Lower lobe of right lung (tissue), 2 donors: ENCODE measurements around the gene ANKRD33. TPM values are rescaled to one million over a fixed set of nuclear protein-coding genes. Genes with fewer than 3 reads are reported as not detected.

ENCODE experiments used
- ATAC-seq, 2 donors: fragments of 200-7000 bp; cut with Tn5 transposase; one replicate each; pipeline ENCODE4 v1.9.1; 2020 to 2022; ENCODE audit warnings: mild to moderate bottlenecking in 2 of 2, moderate library complexity in 2 of 2
- DNase-seq: peaks from one replicate; pipeline ENCODE4 v3.0.0-alpha.2; 2020
- H3K27ac ChIP-seq: fragments of 200-600 bp; one replicate; pipeline ENCODE4 v1.8.0; 2022
- H3K27me3 ChIP-seq: fragments of 200-600 bp; one replicate; pipeline ENCODE4 v1.8.0; 2022; ENCODE audit warnings: low read depth
- H3K36me3 ChIP-seq: fragments of 200-600 bp; one replicate; pipeline ENCODE4 v1.8.0; 2022; ENCODE audit warnings: mild to moderate bottlenecking
- H3K4me1 ChIP-seq: fragments of 200-600 bp; one replicate; pipeline ENCODE4 v1.8.0; 2022
- H3K4me3 ChIP-seq: fragments of 200-600 bp; one replicate; pipeline ENCODE4 v1.8.0; 2022; ENCODE audit warnings: mild to moderate bottlenecking
- H3K9me3 ChIP-seq: fragments of 200-600 bp; one replicate; pipeline ENCODE4 v1.8.0; 2022
- intact Hi-C: fragments of 100-400 bp; cut with DNase I; formaldehyde crosslinking; loops from one replicate; pipeline ENCODE4 v1.11.0; 2022
- total RNA-seq: library from RNA; stranded (reverse); fragmentation: NEBNext Ultra II Directional; extraction: Animal tissue kit (Norgen Biotek cat#: 25700); gene quantifications from one replicate; pipeline ENCODE4 v1.2.1, GENCODE V29; 2021
- TF ChIP-seq, protein P1 (sequence below): fragments of 200-600 bp; IDR thresholded peaks from one replicate; pipeline ENCODE4 v1.8.0; 2022; ENCODE audit warnings: antibody characterized with exemption, mild to moderate bottlenecking
- donor health status: DM: no; HTN: yes; CAD: no; lungs with severe emphysema.

The ANKRD33 gene
- total RNA-seq, 1 donor from 2014 or later = not detected

DNA sequence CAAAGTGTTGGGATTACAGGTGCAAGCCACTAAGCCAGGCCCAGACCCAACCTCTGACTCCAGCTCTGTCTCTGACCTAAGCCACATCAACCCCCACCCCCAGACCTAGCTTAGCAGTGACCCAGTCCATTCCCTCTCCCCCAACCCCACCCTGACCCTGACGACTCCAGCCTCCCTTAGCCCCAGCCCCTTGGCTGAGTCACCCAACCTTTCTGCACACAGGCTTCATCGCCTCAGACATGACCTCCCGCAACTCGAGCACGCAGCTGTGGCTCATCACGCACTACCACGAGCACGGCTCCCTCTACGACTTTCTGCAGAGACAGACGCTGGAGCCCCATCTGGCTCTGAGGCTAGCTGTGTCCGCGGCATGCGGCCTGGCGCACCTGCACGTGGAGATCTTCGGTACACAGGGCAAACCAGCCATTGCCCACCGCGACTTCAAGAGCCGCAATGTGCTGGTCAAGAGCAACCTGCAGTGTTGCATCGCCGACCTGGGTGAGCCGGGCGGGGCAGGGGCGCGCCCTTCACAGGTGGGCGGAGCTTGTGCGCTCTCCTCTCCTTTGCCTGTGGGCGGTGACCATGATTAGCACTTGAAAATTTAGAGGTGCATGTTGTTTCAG lies 27.2 kb downstream of the ANKRD33 start:
- ATAC-seq = no peak
- H3K27me3 ChIP-seq = no peaks in the 10 kb centered on the region
- H3K27ac ChIP-seq = peak overlapping the region; percentile 92
- H3K36me3 ChIP-seq = peaks cover 51% of the 10 kb centered on the region
- TF ChIP-seq, protein P1, sequence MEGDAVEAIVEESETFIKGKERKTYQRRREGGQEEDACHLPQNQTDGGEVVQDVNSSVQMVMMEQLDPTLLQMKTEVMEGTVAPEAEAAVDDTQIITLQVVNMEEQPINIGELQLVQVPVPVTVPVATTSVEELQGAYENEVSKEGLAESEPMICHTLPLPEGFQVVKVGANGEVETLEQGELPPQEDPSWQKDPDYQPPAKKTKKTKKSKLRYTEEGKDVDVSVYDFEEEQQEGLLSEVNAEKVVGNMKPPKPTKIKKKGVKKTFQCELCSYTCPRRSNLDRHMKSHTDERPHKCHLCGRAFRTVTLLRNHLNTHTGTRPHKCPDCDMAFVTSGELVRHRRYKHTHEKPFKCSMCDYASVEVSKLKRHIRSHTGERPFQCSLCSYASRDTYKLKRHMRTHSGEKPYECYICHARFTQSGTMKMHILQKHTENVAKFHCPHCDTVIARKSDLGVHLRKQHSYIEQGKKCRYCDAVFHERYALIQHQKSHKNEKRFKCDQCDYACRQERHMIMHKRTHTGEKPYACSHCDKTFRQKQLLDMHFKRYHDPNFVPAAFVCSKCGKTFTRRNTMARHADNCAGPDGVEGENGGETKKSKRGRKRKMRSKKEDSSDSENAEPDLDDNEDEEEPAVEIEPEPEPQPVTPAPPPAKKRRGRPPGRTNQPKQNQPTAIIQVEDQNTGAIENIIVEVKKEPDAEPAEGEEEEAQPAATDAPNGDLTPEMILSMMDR = no peak
- H3K4me3 ChIP-seq = peak overlapping the region; percentile 27
- DNase-seq = no peak
- no peaks in the 10 kb centered on the region for H3K9me3 ChIP-seq
- intact Hi-C loops = loop anchor here (10.0 kb wide), 1 partner anchor 70 kb away; no protein-coding TSS in a partner anchor
- H3K4me1 ChIP-seq = peaks cover 74% of the 10 kb centered on the region

DNA sequence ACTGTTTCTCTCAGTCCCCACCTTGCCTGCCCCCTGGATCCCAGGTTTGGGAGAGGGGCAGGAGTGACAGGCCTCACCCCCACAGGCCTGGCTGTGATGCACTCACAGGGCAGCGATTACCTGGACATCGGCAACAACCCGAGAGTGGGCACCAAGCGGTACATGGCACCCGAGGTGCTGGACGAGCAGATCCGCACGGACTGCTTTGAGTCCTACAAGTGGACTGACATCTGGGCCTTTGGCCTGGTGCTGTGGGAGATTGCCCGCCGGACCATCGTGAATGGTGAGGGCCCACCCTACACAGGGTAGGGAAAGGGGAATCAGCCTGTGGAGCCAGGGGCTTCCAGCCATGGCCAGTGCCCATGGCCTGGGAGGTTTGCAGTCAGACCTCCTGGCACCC lies 28.0 kb downstream of the ANKRD33 start:
- H3K36me3 ChIP-seq = peaks cover 56% of the 10 kb centered on the region
- peaks cover 66% of the 10 kb centered on the region for H3K4me1 ChIP-seq
- no peaks in the 10 kb centered on the region for H3K27me3 ChIP-seq
- no peaks in the 10 kb centered on the region for H3K9me3 ChIP-seq
- intact Hi-C loops = loop anchor here (10.0 kb wide), 1 partner anchor 69 kb away; no protein-coding TSS in a partner anchor
- peak overlapping the region; percentile 27 for H3K4me3 ChIP-seq
- ATAC-seq (no peak), DNase-seq (no peak)
- H3K27ac ChIP-seq = peak overlapping the region; percentile 92
- TF ChIP-seq, protein P1 = no peak

DNA sequence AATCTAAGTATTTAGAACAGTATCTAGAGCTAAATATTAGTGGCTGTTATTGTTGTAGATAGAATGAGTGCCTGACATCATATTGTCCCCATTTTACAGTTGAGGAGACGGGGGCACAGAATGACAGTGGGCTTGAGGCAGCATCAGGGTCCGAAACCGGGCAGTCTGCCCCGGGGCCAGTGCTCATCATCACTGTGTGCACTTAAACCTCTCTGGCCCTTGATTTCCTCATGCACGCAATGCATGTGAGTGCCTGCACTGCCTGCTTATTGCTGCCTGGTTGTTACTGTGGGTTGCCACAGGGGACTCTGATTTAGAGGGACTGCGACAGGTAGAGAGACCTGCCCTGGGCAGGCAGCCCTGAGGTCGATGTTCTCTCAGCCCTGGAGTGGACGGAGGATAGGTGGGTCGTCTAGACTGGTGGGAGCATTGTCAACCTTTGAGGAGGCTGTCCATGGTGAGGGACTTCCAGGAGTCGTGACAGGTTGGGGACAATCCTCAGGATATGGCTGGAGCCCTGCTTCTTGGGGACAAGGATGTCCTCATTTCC lies 29.2 kb downstream of the ANKRD33 start:
- Histone ChIP-seq H3K36me3 (peaks cover 58% of the 10 kb centered on the region), H3K9me3 (no peaks in the 10 kb centered on the region), H3K27ac (peak overlapping the region; percentile 92), H3K4me1 (peaks cover 57% of the 10 kb centered on the region), H3K27me3 (no peaks in the 10 kb centered on the region), H3K4me3 (no peak overlapping the region)
- no peak for DNase-seq
- no peak for ATAC-seq
- TF ChIP-seq, protein P1 = no peak
- intact Hi-C loops = loop anchor here (10.0 kb wide), 1 partner anchor 68 kb away; no protein-coding TSS in a partner anchor

DNA sequence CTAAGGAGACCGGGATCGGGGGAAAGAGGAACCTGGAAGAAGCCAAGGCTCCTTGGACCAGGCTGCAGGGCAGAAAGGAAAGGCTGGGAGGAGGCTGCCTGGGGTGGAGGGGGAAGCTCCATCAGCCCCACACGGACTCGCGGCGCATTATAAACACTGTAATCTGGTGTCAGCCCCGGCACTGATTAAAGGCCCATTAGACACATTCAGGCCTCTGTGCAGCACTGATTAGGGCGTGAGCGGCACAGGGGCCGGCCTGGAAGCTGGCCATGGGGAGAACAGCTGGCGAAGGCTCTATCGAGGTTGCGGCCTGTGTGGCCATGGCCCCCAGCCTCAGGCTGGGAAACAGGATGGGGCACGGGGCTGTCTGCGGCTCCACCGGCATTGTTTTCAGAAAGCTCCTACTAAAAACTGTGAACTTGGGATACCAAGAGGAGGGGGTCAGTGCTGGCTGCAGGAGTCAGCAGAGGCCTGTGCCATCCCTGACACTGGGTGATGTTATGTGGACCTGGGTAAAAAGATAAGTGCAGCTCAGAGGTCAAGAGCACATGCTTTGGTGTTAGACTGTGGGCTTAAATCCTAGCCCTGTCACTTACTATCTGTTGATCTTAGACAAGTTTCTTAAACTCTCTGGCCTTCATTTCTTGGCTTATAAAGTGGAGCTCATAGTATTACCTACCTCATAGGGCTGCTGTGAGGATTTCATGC lies 30.0 kb downstream of the ANKRD33 start:
- Histone ChIP-seq H3K27ac (peak overlapping the region; percentile 49), H3K4me3 (peak overlapping the region; percentile 14), H3K27me3 (no peaks in the 10 kb centered on the region), H3K36me3 (peaks cover 58% of the 10 kb centered on the region), H3K9me3 (no peaks in the 10 kb centered on the region), H3K4me1 (peaks cover 59% of the 10 kb centered on the region)
- ATAC-seq (no peak), DNase-seq (no peak)
- TF ChIP-seq, protein P1 = no peak
- intact Hi-C loops = loop anchor here (10.0 kb wide), 1 partner anchor 67 kb away; no protein-coding TSS in a partner anchor

DNA sequence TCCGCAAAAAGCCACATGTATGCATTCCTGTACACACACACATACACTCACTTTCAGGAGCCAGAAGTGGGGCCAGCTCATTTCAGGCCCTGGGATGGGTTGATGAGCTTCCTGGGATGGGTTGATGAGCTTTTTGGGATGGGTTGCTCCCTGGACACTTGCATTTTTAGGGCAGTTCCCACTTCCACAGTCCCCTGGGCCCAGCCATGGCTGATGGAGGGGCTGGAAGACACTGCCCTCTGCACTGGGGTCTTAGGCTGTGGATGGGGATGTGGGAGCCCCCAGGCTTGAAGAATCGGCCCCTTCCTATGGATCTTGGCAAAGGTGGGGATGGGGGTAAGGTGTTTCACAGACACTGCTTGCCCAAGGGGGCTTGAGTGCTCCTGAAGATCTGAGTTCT lies 32.1 kb downstream of the ANKRD33 start:
- TF ChIP-seq, protein P1 = no peak

More for the DNA sequence above, 32.1 kb downstream of the ANKRD33 start:
- DNase-seq (no peak), ATAC-seq (no peak)
- Histone ChIP-seq H3K4me1 (peaks cover 59% of the 10 kb centered on the region), H3K27me3 (no peaks in the 10 kb centered on the region), H3K4me3 (no peak overlapping the region), H3K27ac (no peak overlapping the region), H3K9me3 (no peaks in the 10 kb centered on the region), H3K36me3 (peaks cover 52% of the 10 kb centered on the region)
- intact Hi-C loops = no loop called here
